Fibroblast of lung (primary cell): Measurements from ENCODE around the gene EPHA1. TPM values are rescaled to one million over a fixed set of nuclear protein-coding genes. Genes with fewer than 3 reads are reported as not detected.
A peak's percentile ranks its signal among the peaks of the same experiment; 100 is the strongest.

ENCODE experiments used
- DNase-seq, 2 donors: peaks; one replicate each; pipeline versions ENCODE4 v3.0.0 to v3.0.0-alpha.2; 2010; ENCODE audit warnings: low read depth in 2 of 2
- H2AFZ ChIP-seq: 2 replicates; pipeline ENCODE4 v1.5.1; 2012; ENCODE audit warnings: low read length, control low read depth, inconsistent platforms
- H3K27ac ChIP-seq: 2 replicates; pipeline ENCODE4 v1.5.1; 2011; ENCODE audit warnings: low read length, control low read depth; ENCODE audit not compliant: insufficient read depth
- H3K27me3 ChIP-seq: 2 replicates; pipeline ENCODE4 v1.5.1; 2011; ENCODE audit warnings: mild to moderate bottlenecking, low read length; ENCODE audit not compliant: control insufficient read depth, insufficient read depth
- H3K36me3 ChIP-seq: 2 replicates; pipeline ENCODE4 v1.5.1; 2011; ENCODE audit warnings: low read length; ENCODE audit not compliant: control insufficient read depth, insufficient read depth
- H3K4me1 ChIP-seq: 2 replicates; pipeline ENCODE4 v1.5.1; 2011; ENCODE audit warnings: low read length; ENCODE audit not compliant: control insufficient read depth, insufficient read depth; ENCODE audit errors: extremely low read depth
- H3K4me2 ChIP-seq: 2 replicates; pipeline ENCODE4 v1.5.1; 2011; ENCODE audit warnings: low read length, control low read depth; ENCODE audit not compliant: insufficient read depth; ENCODE audit errors: extremely low read depth
- H3K4me3 ChIP-seq, 4 experiments: fragments of 200-600 bp in 1 of 4; sonication (generic) in 1 of 4; replicated peaks in 1 of 4; 2 replicates each; pipeline ENCODE4 v1.5.1; 2011 to 2016; ENCODE audit warnings: low read length in 4 of 4, low read depth in 3 of 4, mild to moderate bottlenecking in 3 of 4, control low read depth in 2 of 4, inconsistent platforms in 1 of 4, mixed read lengths in 1 of 4; ENCODE audit not compliant: insufficient read depth in 1 of 4; ENCODE audit errors: control extremely low read depth in 1 of 4
- H3K79me2 ChIP-seq: 2 replicates; pipeline ENCODE4 v1.5.1; 2012; ENCODE audit warnings: mild to moderate bottlenecking, low read length, inconsistent platforms; ENCODE audit not compliant: control insufficient read depth, insufficient read depth
- H3K9ac ChIP-seq: 2 replicates; pipeline ENCODE4 v1.5.1; 2011; ENCODE audit warnings: mild to moderate bottlenecking, low read length, control low read depth; ENCODE audit not compliant: insufficient read depth
- H3K9me3 ChIP-seq: 2 replicates; pipeline ENCODE4 v1.5.1; 2012; ENCODE audit warnings: low read depth, low read length; ENCODE audit not compliant: control insufficient read depth, insufficient read depth
- H4K20me1 ChIP-seq: 2 replicates; pipeline ENCODE4 v1.5.1; 2011; ENCODE audit warnings: low read length; ENCODE audit not compliant: control insufficient read depth, insufficient read depth; ENCODE audit errors: extremely low read depth
- EZH2 ChIP-seq: IDR thresholded peaks from 2 replicates; pipeline ENCODE4 v1.5.1; 2012; ENCODE audit warnings: low read length, control low read depth, mild to moderate bottlenecking; ENCODE audit errors: missing control alignments
- polyA plus RNA-seq, 2 donors: library from polyadenylated mRNA; depleted of rRNA in 1 of 2; stranded (reverse) in 1 of 2; unstranded in 1 of 2; fragments of >200 nt; gene quantifications; 2 replicates each; pipeline ENCODE4 v1.2.1, GENCODE V29; 2011 to 2012; ENCODE audit warnings: missing spikeins in 1 of 2
- total RNA-seq: library from RNA; depleted of rRNA; stranded (reverse); fragments of >200 nt; gene quantifications from 2 replicates; pipeline ENCODE4 v1.2.1, GENCODE V29; 2014
- TF ChIP-seq, protein P1 (sequence below), 2 donors: IDR thresholded peaks in 1 of 2; conservative IDR thresholded peaks in 1 of 2; 1 replicate in 1 of 2; 2 replicates in 1 of 2; pipeline ENCODE4 v1.5.1; 2011 to 2012; ENCODE audit warnings: low read length in 2 of 2, control low read depth in 1 of 2, inconsistent platforms in 1 of 2, low read depth in 1 of 2, mild to moderate bottlenecking in 1 of 2

The EPHA1 gene
- total and polyA plus RNA-seq, 2 donors (not counting 1 experiment from before 2014, with no cell fraction given) = under 0.01 to 0.09 TPM

DNA sequence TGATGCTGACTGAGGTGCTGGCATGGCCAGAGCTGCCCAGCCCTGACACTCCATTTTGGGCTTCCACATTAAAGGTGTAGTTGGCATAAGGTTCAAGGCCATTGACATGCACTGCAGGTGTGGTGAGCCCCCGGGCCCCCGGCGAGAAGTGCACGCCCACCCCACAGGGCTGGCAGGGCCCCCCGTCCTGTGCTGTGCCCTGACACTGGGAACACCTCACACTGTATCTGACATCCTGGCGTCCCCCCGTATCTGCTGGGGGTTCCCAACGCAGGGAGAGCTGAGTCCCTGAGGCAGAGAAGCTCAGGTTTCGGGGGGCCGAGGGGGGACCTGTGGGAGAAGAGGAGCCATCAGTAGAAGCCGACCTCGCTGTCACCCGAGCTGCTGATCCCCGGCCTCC is 10.0 kb downstream of the EPHA1 start:
- DNase-seq = no peak
- Histone ChIP-seq H2AFZ (no peak overlapping the region), H3K79me2 (no peaks in the 10 kb centered on the region), H3K9me3 (no peaks in the 10 kb centered on the region), H3K36me3 (peaks cover 2% of the 10 kb centered on the region), H3K9ac (no peak overlapping the region), H3K27me3 (no peaks in the 10 kb centered on the region), H3K4me2 (no peak overlapping the region), H3K4me1 (peaks cover 2% of the 10 kb centered on the region), H3K27ac (no peak overlapping the region), H3K4me3 (no peak overlapping the region), H4K20me1 (no peaks in the 10 kb centered on the region)
- no peak for TF ChIP-seq EZH2
- TF ChIP-seq, protein P1, sequence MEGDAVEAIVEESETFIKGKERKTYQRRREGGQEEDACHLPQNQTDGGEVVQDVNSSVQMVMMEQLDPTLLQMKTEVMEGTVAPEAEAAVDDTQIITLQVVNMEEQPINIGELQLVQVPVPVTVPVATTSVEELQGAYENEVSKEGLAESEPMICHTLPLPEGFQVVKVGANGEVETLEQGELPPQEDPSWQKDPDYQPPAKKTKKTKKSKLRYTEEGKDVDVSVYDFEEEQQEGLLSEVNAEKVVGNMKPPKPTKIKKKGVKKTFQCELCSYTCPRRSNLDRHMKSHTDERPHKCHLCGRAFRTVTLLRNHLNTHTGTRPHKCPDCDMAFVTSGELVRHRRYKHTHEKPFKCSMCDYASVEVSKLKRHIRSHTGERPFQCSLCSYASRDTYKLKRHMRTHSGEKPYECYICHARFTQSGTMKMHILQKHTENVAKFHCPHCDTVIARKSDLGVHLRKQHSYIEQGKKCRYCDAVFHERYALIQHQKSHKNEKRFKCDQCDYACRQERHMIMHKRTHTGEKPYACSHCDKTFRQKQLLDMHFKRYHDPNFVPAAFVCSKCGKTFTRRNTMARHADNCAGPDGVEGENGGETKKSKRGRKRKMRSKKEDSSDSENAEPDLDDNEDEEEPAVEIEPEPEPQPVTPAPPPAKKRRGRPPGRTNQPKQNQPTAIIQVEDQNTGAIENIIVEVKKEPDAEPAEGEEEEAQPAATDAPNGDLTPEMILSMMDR (conservative IDR thresholded peaks at IDR 0.05 in 1 of 2, IDR thresholded peaks at IDR 0.05 in 1 of 2; ENCODE audit: low read depth in 1 of 2, low read length in 2 of 2) = no peak

DNA sequence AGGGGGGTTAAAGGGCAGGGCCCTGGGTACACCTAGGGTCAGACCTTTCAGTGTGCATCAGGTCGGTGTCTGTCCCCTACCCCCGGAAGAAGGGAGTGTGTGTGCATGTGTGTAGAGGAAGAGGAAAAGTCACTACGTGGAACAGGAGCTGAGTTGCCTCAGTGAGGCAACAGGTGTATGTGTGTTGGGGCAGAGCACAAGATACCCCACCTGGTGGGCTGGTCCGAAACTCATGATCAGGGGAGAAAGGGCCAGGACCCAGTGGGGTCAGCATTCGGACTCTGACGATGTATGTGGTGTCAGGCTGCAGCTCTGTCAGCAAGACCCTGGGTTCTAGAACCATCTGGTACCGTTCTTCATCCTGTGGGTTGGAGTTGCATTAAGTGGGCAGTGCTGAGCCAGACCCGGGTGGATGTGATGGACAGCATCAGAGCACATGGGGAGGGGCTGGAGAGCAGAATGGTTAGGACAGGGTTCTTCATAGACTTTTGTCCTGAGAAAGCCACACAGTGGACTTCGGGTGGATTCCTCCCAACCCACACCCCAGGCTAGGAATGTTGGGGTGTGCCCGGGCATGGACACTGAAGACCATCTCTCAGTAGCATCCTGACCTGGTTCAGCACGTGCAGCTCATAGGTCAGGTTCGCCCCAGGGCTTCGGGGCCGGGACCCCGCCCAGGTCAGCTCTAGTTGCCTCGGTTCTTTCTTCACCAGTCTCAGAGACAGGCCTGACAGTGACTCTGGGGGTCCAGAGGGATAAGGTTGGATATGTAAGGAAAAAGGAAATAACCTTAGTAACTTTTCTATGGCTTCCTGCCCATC is 10.7 kb downstream of the EPHA1 start:
- Histone ChIP-seq H3K4me3 (no peak overlapping the region), H2AFZ (no peak overlapping the region), H3K4me2 (no peak overlapping the region), H4K20me1 (no peaks in the 10 kb centered on the region), H3K79me2 (no peaks in the 10 kb centered on the region), H3K9ac (no peak overlapping the region), H3K9me3 (no peaks in the 10 kb centered on the region), H3K27me3 (no peaks in the 10 kb centered on the region), H3K4me1 (peaks cover 5% of the 10 kb centered on the region), H3K27ac (no peak overlapping the region), H3K36me3 (peaks cover 4% of the 10 kb centered on the region)
- no peak for DNase-seq
- TF ChIP-seq, protein P1 (conservative IDR thresholded peaks at IDR 0.05 in 1 of 2, IDR thresholded peaks at IDR 0.05 in 1 of 2; ENCODE audit: low read depth in 1 of 2, low read length in 2 of 2) = no peak
- no peak for TF ChIP-seq EZH2

DNA sequence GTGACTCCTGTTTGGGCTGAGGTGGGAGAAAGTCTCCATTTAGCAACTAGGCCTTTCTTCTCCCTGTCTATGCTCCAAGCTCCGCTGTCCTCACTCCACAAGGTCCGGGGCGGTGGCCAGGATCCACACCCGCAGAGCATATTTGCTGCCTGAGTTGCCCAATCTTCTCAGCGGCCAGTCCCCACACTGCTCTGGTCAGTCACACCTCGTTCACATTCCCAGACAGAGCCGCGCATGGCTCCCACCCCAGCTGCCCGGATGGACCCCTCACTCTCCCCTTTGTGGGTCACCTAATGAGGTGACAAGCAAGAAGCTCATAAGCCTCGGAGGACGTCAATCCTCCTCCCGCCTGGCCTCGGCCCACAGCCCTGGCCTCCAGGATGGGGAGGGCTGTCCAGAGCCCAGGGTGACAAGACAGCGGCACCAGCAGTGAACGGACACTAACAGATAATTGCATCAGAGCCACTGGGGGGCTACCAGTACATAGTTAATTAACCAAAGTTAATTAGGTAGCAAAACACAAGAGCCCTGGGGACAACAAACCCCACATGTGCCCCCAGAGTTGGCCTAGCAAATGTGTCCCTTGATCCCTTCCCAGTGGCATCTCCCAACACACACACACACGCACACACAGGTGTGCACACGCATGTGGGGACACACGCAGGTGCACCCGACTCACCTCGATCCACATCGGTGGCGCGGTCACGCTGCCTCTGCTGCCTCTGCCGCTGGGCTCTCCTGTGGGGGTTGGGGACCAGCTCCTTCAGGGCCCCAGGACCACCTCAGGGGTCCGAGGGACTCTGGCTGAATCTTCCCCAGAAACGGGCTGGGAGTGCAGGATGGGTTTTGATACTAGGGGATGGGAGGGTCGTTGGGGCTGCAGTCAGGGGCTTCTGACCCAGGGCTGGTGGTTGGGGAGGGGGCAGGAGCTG is 11.8 kb downstream of the EPHA1 start:
- TF ChIP-seq, protein P1 (conservative IDR thresholded peaks at IDR 0.05 in 1 of 2, IDR thresholded peaks at IDR 0.05 in 1 of 2; ENCODE audit: low read depth in 1 of 2, low read length in 2 of 2) = no peak
- TF ChIP-seq EZH2 = no peak
- Histone ChIP-seq H4K20me1 (no peaks in the 10 kb centered on the region), H3K79me2 (no peaks in the 10 kb centered on the region), H3K9me3 (no peaks in the 10 kb centered on the region), H3K27ac (no peak overlapping the region), H3K4me1 (peaks cover 8% of the 10 kb centered on the region), H3K4me2 (no peak overlapping the region), H3K9ac (no peak overlapping the region), H3K36me3 (peaks cover 6% of the 10 kb centered on the region), H3K4me3 (no peak overlapping the region), H2AFZ (no peak overlapping the region), H3K27me3 (no peaks in the 10 kb centered on the region)
- peak; percentile 51 to 56 for DNase-seq
